M059J (cell line): Measurements from ENCODE around the gene AGTPBP1. TPM values are rescaled to one million over a fixed set of nuclear protein-coding genes. Genes with fewer than 3 reads are reported as not detected.
"Not testable (repeated sequence)": the region's sequence is repeated elsewhere in the genome, so short reads cannot be mapped to it uniquely, and the experiment has no call there.

Experiments used
- DNase-seq: peaks from one replicate; pipeline ENCODE4 v3.0.0-alpha.2; 2012; ENCODE audit warnings: low read depth
- total RNA-seq: library from RNA; depleted of rRNA; stranded (reverse); fragments of >200 nt; shearing (Covaris generic); gene quantifications from 2 replicates; pipeline ENCODE4 v1.2.3, GENCODE V29; 2014; rRNA removed

AGTPBP1 gene, protein sequence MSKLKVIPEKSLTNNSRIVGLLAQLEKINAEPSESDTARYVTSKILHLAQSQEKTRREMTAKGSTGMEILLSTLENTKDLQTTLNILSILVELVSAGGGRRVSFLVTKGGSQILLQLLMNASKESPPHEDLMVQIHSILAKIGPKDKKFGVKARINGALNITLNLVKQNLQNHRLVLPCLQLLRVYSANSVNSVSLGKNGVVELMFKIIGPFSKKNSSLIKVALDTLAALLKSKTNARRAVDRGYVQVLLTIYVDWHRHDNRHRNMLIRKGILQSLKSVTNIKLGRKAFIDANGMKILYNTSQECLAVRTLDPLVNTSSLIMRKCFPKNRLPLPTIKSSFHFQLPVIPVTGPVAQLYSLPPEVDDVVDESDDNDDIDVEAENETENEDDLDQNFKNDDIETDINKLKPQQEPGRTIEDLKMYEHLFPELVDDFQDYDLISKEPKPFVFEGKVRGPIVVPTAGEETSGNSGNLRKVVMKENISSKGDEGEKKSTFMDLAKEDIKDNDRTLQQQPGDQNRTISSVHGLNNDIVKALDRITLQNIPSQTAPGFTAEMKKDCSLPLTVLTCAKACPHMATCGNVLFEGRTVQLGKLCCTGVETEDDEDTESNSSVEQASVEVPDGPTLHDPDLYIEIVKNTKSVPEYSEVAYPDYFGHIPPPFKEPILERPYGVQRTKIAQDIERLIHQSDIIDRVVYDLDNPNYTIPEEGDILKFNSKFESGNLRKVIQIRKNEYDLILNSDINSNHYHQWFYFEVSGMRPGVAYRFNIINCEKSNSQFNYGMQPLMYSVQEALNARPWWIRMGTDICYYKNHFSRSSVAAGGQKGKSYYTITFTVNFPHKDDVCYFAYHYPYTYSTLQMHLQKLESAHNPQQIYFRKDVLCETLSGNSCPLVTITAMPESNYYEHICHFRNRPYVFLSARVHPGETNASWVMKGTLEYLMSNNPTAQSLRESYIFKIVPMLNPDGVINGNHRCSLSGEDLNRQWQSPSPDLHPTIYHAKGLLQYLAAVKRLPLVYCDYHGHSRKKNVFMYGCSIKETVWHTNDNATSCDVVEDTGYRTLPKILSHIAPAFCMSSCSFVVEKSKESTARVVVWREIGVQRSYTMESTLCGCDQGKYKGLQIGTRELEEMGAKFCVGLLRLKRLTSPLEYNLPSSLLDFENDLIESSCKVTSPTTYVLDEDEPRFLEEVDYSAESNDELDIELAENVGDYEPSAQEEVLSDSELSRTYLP
- 7.6 and 8.0 TPM in 2 replicates for total RNA-seq

DNA sequence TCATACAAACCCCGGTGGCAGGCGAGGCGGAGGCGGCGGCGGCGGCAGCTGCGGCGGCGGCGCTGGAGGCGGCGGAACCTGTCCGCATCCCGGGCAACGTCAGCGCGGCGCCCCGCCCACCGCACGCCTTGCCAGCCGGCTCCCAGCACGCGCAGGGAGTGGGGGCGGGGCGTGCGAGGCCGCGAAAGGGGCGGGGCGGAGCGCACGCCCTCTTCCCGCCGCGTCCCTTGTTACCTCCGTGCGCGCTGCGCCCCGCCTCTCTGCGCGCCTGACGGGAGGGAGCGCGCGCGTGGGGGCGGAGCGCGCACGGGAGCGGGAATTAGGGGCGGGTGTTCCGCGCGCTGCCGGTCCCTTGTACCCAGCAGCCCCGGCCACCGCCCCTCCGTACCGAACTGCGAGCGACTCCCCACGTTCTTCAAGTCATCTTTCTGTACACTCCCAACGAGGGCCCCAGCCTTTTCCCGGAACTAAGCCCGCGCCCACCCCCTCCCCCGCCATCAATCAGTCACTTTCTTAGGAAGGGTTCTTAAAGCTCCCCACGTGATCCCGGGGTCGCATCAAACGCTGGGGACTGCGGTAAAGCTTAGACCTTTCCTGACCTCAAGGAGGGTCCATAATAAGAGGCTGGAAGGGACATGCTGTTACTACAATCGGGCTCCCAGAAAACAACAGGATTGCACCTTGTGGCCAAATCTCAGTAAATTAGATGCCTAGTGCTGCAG, at the start of gene AGTPBP1:
Gene AGTPBP1, minus strand, starts transcription at position 80 of the 722 bp plus-strand sequence. CDS start 29,421 bp downstream, outside the sequence.
- DNase-seq, result peak; percentile 90

- not testable (repeated sequence) for DNase-seq
Measured at GRCh38 chr9:85786116-85786515, 44.4 kb upstream of the AGTPBP1 start.

DNA sequence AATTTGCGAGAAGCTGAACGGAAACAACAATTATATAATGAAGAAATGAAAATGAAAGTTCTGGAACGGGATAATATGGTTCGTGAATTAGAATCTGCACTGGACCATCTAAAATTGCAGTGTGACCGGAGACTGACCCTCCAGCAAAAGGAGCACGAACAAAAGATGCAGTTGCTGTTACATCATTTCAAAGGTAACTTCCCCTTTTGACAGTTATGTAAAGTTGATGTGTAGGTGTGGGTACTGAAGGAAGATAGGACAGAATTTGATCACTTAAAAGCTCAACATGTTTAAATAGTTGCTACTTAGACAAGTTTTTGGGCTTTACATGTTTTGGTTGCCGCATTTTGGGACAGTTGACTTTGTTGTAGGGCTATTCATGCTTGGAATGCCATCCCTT, 32.1 kb upstream of the AGTPBP1 start:
- not testable (repeated sequence) for DNase-seq

GRCh38 chr9:85761802-85762201, 20.0 kb upstream of the AGTPBP1 start:
- DNase-seq, result not testable (repeated sequence)

GRCh38 chr9:85757716-85758115, 16.0 kb upstream of the AGTPBP1 start:
- not testable (repeated sequence) for DNase-seq

- not testable (repeated sequence) for DNase-seq
Measured at GRCh38 chr9:85756216-85756615, 14.5 kb upstream of the AGTPBP1 start.

GRCh38 chr9:85746309-85746708, 4.6 kb upstream of the AGTPBP1 start:
- DNase-seq, result no peak

- no peak for DNase-seq
Measured at GRCh38 chr9:85745203-85745602, 3.4 kb upstream of the AGTPBP1 start.

GRCh38 chr9:85744480-85744879, 2.7 kb upstream of the AGTPBP1 start:
- no peak for DNase-seq

- peak; percentile 98 for DNase-seq
Measured at GRCh38 chr9:85743275-85744128, 1.7 kb upstream of the AGTPBP1 start.

GRCh38 chr9:85742597-85742936, 813 bp upstream of the AGTPBP1 start:
- DNase-seq, result peak; percentile 59

GRCh38 chr9:85741095-85741874, 469 bp downstream of the AGTPBP1 start:
- peak; percentile 52 for DNase-seq

DNA sequence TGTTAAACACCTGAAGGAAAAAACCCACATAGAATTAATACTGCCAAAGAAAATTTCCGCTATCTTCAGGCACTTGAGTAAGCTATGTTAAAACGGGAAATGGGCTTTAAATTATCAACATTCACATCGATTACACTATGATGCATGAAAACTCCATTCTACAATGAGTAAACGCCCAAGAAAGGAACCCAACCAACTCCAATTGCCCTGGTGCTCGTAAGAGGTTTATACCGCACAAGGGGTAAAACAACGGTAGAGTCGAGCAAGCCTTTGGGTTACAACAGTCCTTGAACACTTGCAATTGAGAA, 1.0 kb downstream of the AGTPBP1 start:
- no peak for DNase-seq

DNA sequence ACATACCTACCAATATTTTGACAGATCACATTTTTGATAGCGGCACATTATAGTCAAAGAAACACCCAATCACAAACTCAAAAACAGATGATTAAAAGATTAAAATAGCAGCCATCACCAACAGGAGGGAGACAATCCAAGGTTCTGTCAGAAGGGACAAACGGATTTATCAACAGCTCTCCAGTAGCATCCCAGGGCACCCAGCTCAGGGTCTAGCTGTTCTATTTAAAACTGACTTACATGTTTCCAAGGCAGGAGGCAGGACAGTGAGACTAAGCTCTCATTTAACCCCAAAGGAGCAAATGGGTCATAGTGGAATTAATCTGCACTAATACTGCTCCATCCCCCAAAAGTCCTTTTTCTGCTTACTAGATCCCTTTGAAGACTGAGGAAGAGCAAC, 3.2 kb downstream of the AGTPBP1 start:
- no peak for DNase-seq

- no peak for DNase-seq
Measured at GRCh38 chr9:85737671-85738070, 4.1 kb downstream of the AGTPBP1 start.

- no peak for DNase-seq
Measured at GRCh38 chr9:85730916-85731630, 10.7 kb downstream of the AGTPBP1 start.

DNA sequence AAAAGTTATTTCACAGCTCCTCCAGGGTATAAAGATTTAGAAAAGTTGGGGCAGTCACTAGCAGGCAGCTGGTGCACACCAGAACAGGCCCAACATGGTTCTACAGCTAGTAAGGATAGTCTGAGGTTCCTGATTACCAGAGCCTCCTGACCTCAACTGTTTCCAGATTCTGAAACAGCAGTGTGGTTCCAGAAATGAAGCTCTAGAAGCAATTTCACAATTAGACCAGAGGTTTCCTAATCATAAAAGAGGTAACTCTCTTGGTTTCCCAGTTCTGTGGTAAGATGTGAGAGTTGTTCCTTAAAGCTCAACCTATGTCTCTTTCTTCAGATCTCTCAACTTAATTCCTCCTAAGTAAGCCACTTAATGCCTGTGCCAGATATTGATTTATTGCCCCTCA, 11.9 kb downstream of the AGTPBP1 start:
- DNase-seq, result no peak

DNA sequence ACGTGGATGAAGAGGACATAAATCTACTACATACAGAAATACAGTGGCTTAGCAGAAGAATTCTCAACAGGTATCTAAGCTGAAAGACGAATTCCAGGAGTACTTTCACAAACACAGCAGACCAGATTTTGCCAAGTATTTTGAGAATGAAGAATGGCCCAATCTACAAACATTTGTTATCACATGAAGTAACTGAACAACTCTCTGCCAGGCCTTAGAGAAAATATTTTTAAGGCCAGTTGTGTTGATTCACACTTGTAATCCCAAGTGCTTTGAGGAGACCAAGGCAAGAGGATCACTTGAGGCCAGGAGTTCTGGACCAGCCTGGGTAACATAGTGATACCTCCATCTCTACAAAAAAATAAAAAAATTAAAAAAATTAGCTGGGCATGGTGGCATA, 14.3 kb downstream of the AGTPBP1 start:
- DNase-seq, result no peak

- DNase-seq, result no peak
Measured at GRCh38 chr9:85726737-85727136, 15.0 kb downstream of the AGTPBP1 start.
